Tibial nerve (tissue), 4 donors: ENCODE results near the gene DENND6A.

Experiments used
- CTCF ChIP-seq, 5 experiments: fragments of 200-600 bp in 3 of 5; fragments of 450-650 bp in 2 of 5; sonication (generic) in 3 of 5; IDR thresholded peaks; one replicate each; pipeline ENCODE4 v1.5.1; 2016 to 2019; ENCODE audit warnings: antibody characterized with exemption in 5 of 5, mild to moderate bottlenecking in 3 of 5, moderate library complexity in 2 of 5
- EP300 ChIP-seq, 2 donors: sonication (generic); formaldehyde crosslinking; IDR thresholded peaks; one replicate each; pipeline ENCODE4 v1.6.1; 2017; ENCODE audit warnings: antibody characterized with exemption in 2 of 2, mild to moderate bottlenecking in 1 of 2
- POLR2A ChIP-seq, 2 donors: fragments of 450-650 bp; IDR thresholded peaks; one replicate each; pipeline ENCODE4 v1.6.1; 2017; ENCODE audit warnings: antibody characterized with exemption in 2 of 2, mild to moderate bottlenecking in 2 of 2, moderate library complexity in 2 of 2

- TF ChIP-seq CTCF (IDR thresholded peaks at IDR 0.05): no peak
- TF ChIP-seq POLR2A (IDR thresholded peaks at IDR 0.05): no peak
- TF ChIP-seq EP300 (IDR thresholded peaks at IDR 0.05): no peak
Observed at GRCh38 chr3:57624801-57625200, 68.1 kb downstream of the DENND6A start.
